Glutamatergic neuron (in vitro differentiated cells): Measurements from ENCODE around the gene PPP1R9A. TPM values are rescaled to one million over a fixed set of nuclear protein-coding genes. Genes with fewer than 3 reads are reported as not detected.

Experiments used
- DNase-seq: peaks from one replicate; pipeline ENCODE4 v3.0.0; 2022
- H3K27ac Mint-ChIP-seq: one replicate; pipeline ENCODE4 v1.8.0; 2020; ENCODE audit warnings: mild to moderate bottlenecking, mixed read lengths, inconsistent platforms; ENCODE audit not compliant: unreplicated experiment
- H3K27me3 Mint-ChIP-seq: one replicate; pipeline ENCODE4 v1.8.0; 2020; ENCODE audit warnings: mild to moderate bottlenecking, moderate library complexity, mixed read lengths, inconsistent platforms; ENCODE audit not compliant: unreplicated experiment
- H3K36me3 Mint-ChIP-seq: one replicate; pipeline ENCODE4 v1.8.0; 2020; ENCODE audit warnings: mild to moderate bottlenecking, mixed read lengths, inconsistent platforms; ENCODE audit not compliant: unreplicated experiment
- H3K4me1 Mint-ChIP-seq: one replicate; pipeline ENCODE4 v1.8.0; 2020; ENCODE audit warnings: mild to moderate bottlenecking, low read depth, mixed read lengths, inconsistent platforms; ENCODE audit not compliant: unreplicated experiment
- H3K4me3 Mint-ChIP-seq: one replicate; pipeline ENCODE4 v1.8.0; 2020; ENCODE audit warnings: mild to moderate bottlenecking, mixed read lengths, inconsistent platforms; ENCODE audit not compliant: unreplicated experiment
- H3K9me3 Mint-ChIP-seq: one replicate; pipeline ENCODE4 v1.8.0; 2020; ENCODE audit warnings: mild to moderate bottlenecking, moderate library complexity, mixed read lengths, inconsistent platforms; ENCODE audit not compliant: unreplicated experiment
- CTCF ChIP-seq: fragments of 200-600 bp; sonication (generic); IDR thresholded peaks from one replicate; pipeline ENCODE4 v1.5.0; 2021; ENCODE audit not compliant: partially characterized antibody, unreplicated experiment
- total RNA-seq: library from RNA; stranded (reverse); fragmentation: NEBNext Ultra II Directional; extraction: Animal tissue kit (Norgen Biotek cat#: 25700); gene quantifications from one replicate; pipeline ENCODE4 v1.2.1, GENCODE V29; 2021; ENCODE audit not compliant: unreplicated experiment

PPP1R9A gene
- total RNA-seq, 1 donor from 2014 or later, result 14.7 TPM

GRCh38 chr7:95290166-95290830, 382.9 kb downstream of the PPP1R9A start:
- H3K4me3 Mint-ChIP-seq, result no peak overlapping the region
- no peak overlapping the region for H3K27ac Mint-ChIP-seq
- peaks cover 3% of the 10 kb centered on the region for H3K4me1 Mint-ChIP-seq
- H3K9me3 Mint-ChIP-seq, result peaks cover 2% of the 10 kb centered on the region
- no peak for TF ChIP-seq CTCF
- no peaks in the 10 kb centered on the region for H3K36me3 Mint-ChIP-seq
- H3K27me3 Mint-ChIP-seq, result peaks cover 2% of the 10 kb centered on the region
- no peak for DNase-seq

- Mint-ChIP-seq H3K4me1 (no peaks in the 10 kb centered on the region), H3K27ac (no peak overlapping the region), H3K36me3 (no peaks in the 10 kb centered on the region), H3K27me3 (peaks cover 2% of the 10 kb centered on the region), H3K4me3 (no peak overlapping the region), H3K9me3 (peaks cover 2% of the 10 kb centered on the region)
- DNase-seq, result no peak
- no peak for TF ChIP-seq CTCF
Observed at GRCh38 chr7:95295397-95295796, 388.0 kb downstream of the PPP1R9A start.

GRCh38 chr7:95296456-95296855, 389.1 kb downstream of the PPP1R9A start:
- H3K4me3 Mint-ChIP-seq, result no peak overlapping the region
- peaks cover 2% of the 10 kb centered on the region for H3K9me3 Mint-ChIP-seq
- no peak overlapping the region for H3K27ac Mint-ChIP-seq
- H3K27me3 Mint-ChIP-seq, result peaks cover 2% of the 10 kb centered on the region
- TF ChIP-seq CTCF, result no peak
- H3K4me1 Mint-ChIP-seq, result no peaks in the 10 kb centered on the region
- no peaks in the 10 kb centered on the region for H3K36me3 Mint-ChIP-seq
- no peak for DNase-seq

GRCh38 chr7:95297041-95297440, 389.6 kb downstream of the PPP1R9A start:
- no peak for DNase-seq
- Mint-ChIP-seq H3K27me3 (peaks cover 2% of the 10 kb centered on the region), H3K4me3 (no peak overlapping the region), H3K9me3 (peaks cover 2% of the 10 kb centered on the region), H3K36me3 (no peaks in the 10 kb centered on the region), H3K27ac (no peak overlapping the region), H3K4me1 (no peaks in the 10 kb centered on the region)
- TF ChIP-seq CTCF, result no peak

GRCh38 chr7:95298091-95298490, 390.7 kb downstream of the PPP1R9A start:
- DNase-seq, result no peak
- H3K9me3 Mint-ChIP-seq, result no peaks in the 10 kb centered on the region
- no peak for TF ChIP-seq CTCF
- H3K27me3 Mint-ChIP-seq, result peaks cover 2% of the 10 kb centered on the region
- H3K4me3 Mint-ChIP-seq, result no peak overlapping the region
- H3K27ac Mint-ChIP-seq, result no peak overlapping the region
- H3K4me1 Mint-ChIP-seq, result no peaks in the 10 kb centered on the region
- no peaks in the 10 kb centered on the region for H3K36me3 Mint-ChIP-seq
